Natural killer cell (primary cell): ENCODE measurements around the gene MAPK4. TPM values are rescaled to one million over a fixed set of nuclear protein-coding genes. Genes with fewer than 3 reads are reported as not detected.

ENCODE experiments used
- ATAC-seq, 3 donors: fragments of 150-1000 bp in 2 of 3; fragments of 200-7000 bp in 1 of 3; cut with Tn5 transposase; 1 replicate in 1 of 3; 2 replicates in 2 of 3; pipeline ENCODE4 v1.10.0; 2021; ENCODE audit warnings: mild to moderate bottlenecking in 2 of 3, moderate library complexity in 2 of 3
- DNase-seq, 2 donors: peaks; one replicate each; pipeline versions ENCODE4 v3.0.0 to v3.0.0-alpha.2; 2013 to 2021; ENCODE audit warnings: mixed read lengths in 1 of 2
- H3K27ac ChIP-seq: one replicate; pipeline ENCODE4 v1.5.1; 2013; ENCODE audit warnings: mild to moderate bottlenecking, low read length
- H3K27me3 ChIP-seq: one replicate; pipeline ENCODE4 v1.6.1; 2013; ENCODE audit warnings: low read length; ENCODE audit not compliant: control insufficient read depth, insufficient read depth
- H3K36me3 ChIP-seq: one replicate; pipeline ENCODE4 v1.6.1; 2013; ENCODE audit warnings: low read length; ENCODE audit not compliant: control insufficient read depth, insufficient read depth
- H3K4me1 ChIP-seq: one replicate; pipeline ENCODE4 v1.6.1; 2013; ENCODE audit warnings: low read length; ENCODE audit not compliant: control insufficient read depth, insufficient read depth
- H3K4me3 ChIP-seq: one replicate; pipeline ENCODE4 v1.5.1; 2013; ENCODE audit warnings: low read length
- H3K9me3 ChIP-seq: one replicate; pipeline ENCODE4 v1.6.1; 2013; ENCODE audit warnings: low read length; ENCODE audit not compliant: control insufficient read depth, insufficient read depth
- H3K27ac Mint-ChIP-seq, 2 donors: one replicate each; pipeline ENCODE4 v1.8.0; 2022; ENCODE audit warnings: mild to moderate bottlenecking in 2 of 2, mixed read lengths in 2 of 2, moderate library complexity in 1 of 2
- H3K27me3 Mint-ChIP-seq, 2 donors: one replicate each; pipeline ENCODE4 v1.8.0; 2022; ENCODE audit warnings: low read depth in 2 of 2, mixed read lengths in 2 of 2
- H3K36me3 Mint-ChIP-seq: one replicate; pipeline ENCODE4 v1.8.0; 2022; ENCODE audit warnings: mixed read lengths
- H3K4me1 Mint-ChIP-seq, 2 donors: one replicate each; pipeline ENCODE4 v1.8.0; 2022; ENCODE audit warnings: mixed read lengths in 2 of 2
- H3K4me3 Mint-ChIP-seq: one replicate; pipeline ENCODE4 v1.8.0; 2022; ENCODE audit warnings: mild to moderate bottlenecking, moderate library complexity, mixed read lengths
- H3K9me3 Mint-ChIP-seq, 2 donors: one replicate each; pipeline ENCODE4 v1.8.0; 2022; ENCODE audit warnings: mixed read lengths in 2 of 2
- WGBS: methylation state at CpG from one replicate; pipeline ENCODE4 v1.1.7; 2013; ENCODE audit warnings: missing lambda C conversion rate; ENCODE audit not compliant: insufficient coverage; 5-methylcytosine and 5-hydroxymethylcytosine counted together
- intact Hi-C: fragments of 100-400 bp; cut with micrococcal nuclease; formaldehyde crosslinking; loops from one replicate; pipeline ENCODE4 v1.14.2; 2022
- total RNA-seq, 4 donors: library from RNA; stranded (reverse); fragments of 120-200 nt in 1 of 4; gene quantifications; one replicate each; pipeline versions ENCODE4 v1.2.3 to v1.2.4, GENCODE V29; 2013 to 2022
- TF ChIP-seq, protein P1 (sequence below): fragments of 200-600 bp; IDR thresholded peaks from one replicate; pipeline ENCODE4 v1.8.0; 2022; ENCODE audit warnings: antibody characterized with exemption

MAPK4 gene
- total RNA-seq, 3 donors from 2014 or later (not counting 1 experiment from before 2014, with no cell fraction given) = not detected

DNA sequence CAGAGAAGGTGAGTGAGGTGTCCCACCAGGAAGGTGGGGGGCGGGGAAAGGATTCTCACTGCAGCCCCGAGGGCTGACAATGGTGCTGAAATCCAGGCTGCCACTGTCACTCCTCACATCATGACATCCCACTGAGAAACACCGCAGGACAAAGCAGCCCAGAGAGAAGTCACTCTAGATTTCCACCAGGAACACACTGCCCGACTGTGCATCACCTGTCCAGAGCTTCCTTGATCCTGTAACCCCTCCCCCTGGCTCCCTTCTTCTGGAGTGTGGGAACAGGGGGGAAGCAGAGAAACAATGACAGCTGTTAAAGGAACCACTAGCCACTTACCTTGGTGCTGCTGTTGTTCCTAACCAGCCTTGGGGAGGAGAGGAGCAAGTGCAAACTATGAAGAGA is 190.1 kb downstream of the MAPK4 start:
- Histone ChIP-seq H3K4me3 (no peak overlapping the region), H3K9me3 (no peaks in the 10 kb centered on the region), H3K4me1 (no peaks in the 10 kb centered on the region), H3K27ac (no peak overlapping the region), H3K27me3 (no peaks in the 10 kb centered on the region), H3K36me3 (no peaks in the 10 kb centered on the region)
- WGBS = 63% methylated on average over 3 of the region's 4 CpGs
- ATAC-seq (no peak), DNase-seq (no peak)
- H3K27me3 Mint-ChIP-seq = peaks cover 2 to 21% of the 10 kb centered on the region in 2 donors
- no peak overlapping the region for H3K27ac Mint-ChIP-seq
- H3K4me1 Mint-ChIP-seq = no peaks in the 10 kb centered on the region
- H3K4me3 Mint-ChIP-seq = no peak overlapping the region
- intact Hi-C loops = no loop called here
- no peaks in the 10 kb centered on the region for H3K36me3 Mint-ChIP-seq
- TF ChIP-seq, protein P1, sequence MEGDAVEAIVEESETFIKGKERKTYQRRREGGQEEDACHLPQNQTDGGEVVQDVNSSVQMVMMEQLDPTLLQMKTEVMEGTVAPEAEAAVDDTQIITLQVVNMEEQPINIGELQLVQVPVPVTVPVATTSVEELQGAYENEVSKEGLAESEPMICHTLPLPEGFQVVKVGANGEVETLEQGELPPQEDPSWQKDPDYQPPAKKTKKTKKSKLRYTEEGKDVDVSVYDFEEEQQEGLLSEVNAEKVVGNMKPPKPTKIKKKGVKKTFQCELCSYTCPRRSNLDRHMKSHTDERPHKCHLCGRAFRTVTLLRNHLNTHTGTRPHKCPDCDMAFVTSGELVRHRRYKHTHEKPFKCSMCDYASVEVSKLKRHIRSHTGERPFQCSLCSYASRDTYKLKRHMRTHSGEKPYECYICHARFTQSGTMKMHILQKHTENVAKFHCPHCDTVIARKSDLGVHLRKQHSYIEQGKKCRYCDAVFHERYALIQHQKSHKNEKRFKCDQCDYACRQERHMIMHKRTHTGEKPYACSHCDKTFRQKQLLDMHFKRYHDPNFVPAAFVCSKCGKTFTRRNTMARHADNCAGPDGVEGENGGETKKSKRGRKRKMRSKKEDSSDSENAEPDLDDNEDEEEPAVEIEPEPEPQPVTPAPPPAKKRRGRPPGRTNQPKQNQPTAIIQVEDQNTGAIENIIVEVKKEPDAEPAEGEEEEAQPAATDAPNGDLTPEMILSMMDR = no peak
- no peaks in the 10 kb centered on the region for H3K9me3 Mint-ChIP-seq

DNA sequence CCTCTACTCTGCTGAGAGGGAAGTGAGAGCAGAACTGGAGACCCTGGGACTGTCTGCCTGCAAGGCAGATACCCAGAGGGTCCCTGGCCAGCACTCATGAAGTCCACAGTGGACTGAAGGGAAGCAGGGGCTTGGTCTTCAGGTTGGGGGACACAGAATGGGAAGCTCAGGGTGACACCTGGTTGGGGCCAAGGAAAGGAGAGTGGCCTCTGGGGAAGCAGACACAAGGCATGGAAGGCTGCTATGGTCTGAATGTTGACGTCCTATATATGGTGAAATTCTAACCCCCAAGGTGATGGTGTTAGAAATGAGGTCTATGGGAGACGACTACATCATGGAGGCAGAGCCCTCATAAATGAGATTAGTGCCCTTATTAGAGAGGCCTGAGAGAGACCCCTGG is 190.7 kb downstream of the MAPK4 start:
- no peak overlapping the region for H3K4me3 Mint-ChIP-seq
- H3K27me3 ChIP-seq = no peaks in the 10 kb centered on the region
- TF ChIP-seq, protein P1 = no peak
- no peak overlapping the region for H3K27ac ChIP-seq
- 71% methylated on average over 2 of the region's 2 CpGs for WGBS
- no peaks in the 10 kb centered on the region for H3K9me3 Mint-ChIP-seq
- no peaks in the 10 kb centered on the region for H3K4me1 Mint-ChIP-seq
- H3K4me3 ChIP-seq = no peak overlapping the region
- no peaks in the 10 kb centered on the region for H3K4me1 ChIP-seq
- no peaks in the 10 kb centered on the region for H3K36me3 ChIP-seq
- no peaks in the 10 kb centered on the region for H3K9me3 ChIP-seq
- ATAC-seq (no peak), DNase-seq (no peak)
- peaks cover 2 to 25% of the 10 kb centered on the region in 2 donors for H3K27me3 Mint-ChIP-seq
- no peak overlapping the region for H3K27ac Mint-ChIP-seq
- no peaks in the 10 kb centered on the region for H3K36me3 Mint-ChIP-seq
- intact Hi-C loops = no loop called here

DNA sequence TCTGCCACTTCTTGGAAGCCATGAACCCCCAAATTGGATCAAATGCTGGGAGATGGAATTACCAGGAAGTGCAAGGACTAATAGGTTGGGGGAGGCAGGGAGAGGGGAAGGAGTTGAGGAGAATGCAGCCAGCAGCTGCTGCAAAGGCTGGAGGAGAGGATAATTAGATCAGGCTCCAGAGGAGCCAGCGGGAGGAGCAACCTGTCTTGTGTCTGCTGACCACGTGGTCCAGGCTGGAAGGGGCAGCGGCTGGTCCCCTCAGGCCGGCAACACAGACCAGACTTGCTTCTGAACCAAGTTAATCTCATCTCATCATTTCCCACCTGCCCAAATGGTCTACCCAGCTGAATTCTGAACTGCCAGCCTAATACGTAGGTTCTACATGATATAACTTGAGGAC is 191.6 kb downstream of the MAPK4 start:
- peaks cover 4 to 25% of the 10 kb centered on the region in 2 donors for H3K27me3 Mint-ChIP-seq
- Histone ChIP-seq H3K27ac (no peak overlapping the region), H3K36me3 (no peaks in the 10 kb centered on the region), H3K4me1 (no peaks in the 10 kb centered on the region), H3K4me3 (no peak overlapping the region), H3K27me3 (no peaks in the 10 kb centered on the region), H3K9me3 (no peaks in the 10 kb centered on the region)
- no peaks in the 10 kb centered on the region for H3K36me3 Mint-ChIP-seq
- TF ChIP-seq, protein P1 = no peak
- 57% methylated on average over 5 of the region's 5 CpGs for WGBS
- H3K4me1 Mint-ChIP-seq = no peaks in the 10 kb centered on the region
- no peak for DNase-seq
- no peaks in the 10 kb centered on the region for H3K9me3 Mint-ChIP-seq
- no peak overlapping the region for H3K27ac Mint-ChIP-seq
- no peak overlapping the region for H3K4me3 Mint-ChIP-seq
- intact Hi-C loops = no loop called here
- no peak for ATAC-seq

DNA sequence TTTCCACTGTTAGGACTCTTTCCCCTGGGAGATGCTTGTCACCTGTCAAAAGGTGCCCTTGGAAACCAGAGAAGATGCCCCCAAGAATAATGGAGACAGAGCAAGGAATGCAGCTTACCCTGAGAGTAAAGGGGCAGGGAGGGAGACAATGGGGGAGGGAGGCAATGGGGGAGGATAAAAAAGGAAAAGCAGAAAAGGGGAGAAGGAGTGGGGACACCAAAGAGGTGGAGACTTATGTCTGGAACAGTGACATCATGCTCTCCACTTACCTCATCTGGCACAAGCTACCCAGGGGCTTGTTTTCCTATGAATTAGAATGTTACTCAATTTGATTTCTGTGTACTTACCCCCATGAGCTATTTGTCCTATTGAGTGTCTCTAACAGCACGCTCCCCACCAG is 192.1 kb downstream of the MAPK4 start:
- Histone ChIP-seq H3K4me3 (no peak overlapping the region), H3K27me3 (no peaks in the 10 kb centered on the region), H3K36me3 (no peaks in the 10 kb centered on the region), H3K9me3 (no peaks in the 10 kb centered on the region), H3K4me1 (no peaks in the 10 kb centered on the region), H3K27ac (no peak overlapping the region)
- H3K4me3 Mint-ChIP-seq = no peak overlapping the region
- WGBS = no CpG with 5 or more reads among the region's 1 CpG
- intact Hi-C loops = no loop called here
- H3K27ac Mint-ChIP-seq = no peak overlapping the region
- ATAC-seq (no peak), DNase-seq (no peak)
- no peaks in the 10 kb centered on the region for H3K9me3 Mint-ChIP-seq
- H3K27me3 Mint-ChIP-seq = peaks cover 6 to 25% of the 10 kb centered on the region in 2 donors
- H3K4me1 Mint-ChIP-seq = no peaks in the 10 kb centered on the region
- no peaks in the 10 kb centered on the region for H3K36me3 Mint-ChIP-seq
- TF ChIP-seq, protein P1 = no peak
